ENCODE data around the gene MTHFD1. TPM values are rescaled to one million over a fixed set of nuclear protein-coding genes. Genes with fewer than 3 reads are reported as not detected.

The MTHFD1 gene
- total and polyA plus RNA-seq, 10 donors = 17.6 to 65.9 (median 29.7) TPM

DNA sequence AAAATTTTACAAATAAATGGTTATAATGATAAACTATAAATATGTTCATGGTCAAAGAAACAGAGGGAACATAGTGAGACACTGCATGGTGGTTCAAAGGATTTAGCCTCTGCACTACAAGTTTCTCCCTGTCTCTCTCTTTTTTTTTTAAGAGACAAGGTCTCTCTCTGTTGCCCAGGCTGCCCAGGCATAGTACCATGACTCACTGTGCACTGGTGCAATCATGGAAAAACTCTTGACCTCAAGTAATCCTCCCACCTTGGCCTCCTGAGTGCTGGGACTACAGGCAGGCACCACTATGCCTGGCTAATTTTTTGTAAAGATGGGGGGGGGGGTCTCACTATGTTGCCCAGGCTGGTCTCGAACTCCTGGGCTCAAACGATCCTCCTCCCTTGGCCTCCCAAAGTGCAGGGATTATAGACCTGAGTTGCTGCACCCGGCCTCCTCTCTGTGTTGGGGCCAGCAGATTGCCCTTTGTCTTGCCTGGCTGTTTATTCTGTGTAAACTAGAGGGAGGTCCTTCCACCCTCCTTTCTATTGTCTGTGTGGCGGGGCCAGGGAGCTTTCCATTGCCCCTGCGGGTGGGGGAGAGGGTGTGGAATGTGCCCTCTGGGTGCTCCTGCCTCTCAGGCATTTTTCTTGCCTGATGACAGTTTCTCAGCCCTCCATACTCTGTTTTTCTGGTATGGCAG, 22.1 kb downstream of the MTHFD1 start:
- H3K27me3 ChIP-seq (replicated peaks in 1 of 7) = no peaks in the 10 kb centered on the region
- no peak overlapping the region for H3K27ac ChIP-seq
- no peaks in the 10 kb centered on the region for H3K9me3 ChIP-seq
- TF ChIP-seq POLR2A (IDR thresholded peaks at IDR 0.05) = no peak
- H3K36me3 ChIP-seq = peaks cover 0 to 53% (median 15%) of the 10 kb centered on the region in 6 donors
- no peak for DNase-seq
- H3K4me3 ChIP-seq = no peak overlapping the region
- 85 to 97% (median 89%) methylated on average over 4 to 5 of the region's 5 CpGs for WGBS, 5 donors
- intact Hi-C loops (cut with DNase I; ENCODE audit: low total_unique reads) = no loop called here
- H3K4me1 ChIP-seq = peaks cover 0 to 5% (median 0%) of the 10 kb centered on the region in 6 donors

DNA sequence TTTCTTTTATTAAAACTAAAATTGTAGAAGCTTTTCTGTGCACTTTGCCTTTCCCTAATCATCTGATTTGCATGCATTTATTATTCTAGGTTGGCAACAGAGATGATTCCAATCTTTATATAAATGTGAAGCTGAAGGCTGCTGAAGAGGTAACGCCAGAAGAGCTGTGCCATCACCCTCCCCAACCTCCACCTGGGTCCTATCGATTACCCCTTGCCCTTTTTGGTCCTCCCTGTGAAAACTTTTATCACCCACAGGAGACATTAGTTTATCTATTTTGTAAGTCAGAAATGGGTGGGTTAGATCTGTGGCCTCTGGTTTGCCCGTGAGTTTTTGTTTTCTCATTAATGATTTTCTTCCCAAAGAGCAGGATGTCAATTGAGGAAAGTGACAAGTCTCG, 22.8 kb downstream of the MTHFD1 start:
- H3K4me3 ChIP-seq = no peak overlapping the region
- TF ChIP-seq POLR2AphosphoS5 (IDR thresholded peaks at IDR 0.05) (no peak), POLR2A (IDR thresholded peaks at IDR 0.05) (no peak)
- TF ChIP-seq, protein P1, sequence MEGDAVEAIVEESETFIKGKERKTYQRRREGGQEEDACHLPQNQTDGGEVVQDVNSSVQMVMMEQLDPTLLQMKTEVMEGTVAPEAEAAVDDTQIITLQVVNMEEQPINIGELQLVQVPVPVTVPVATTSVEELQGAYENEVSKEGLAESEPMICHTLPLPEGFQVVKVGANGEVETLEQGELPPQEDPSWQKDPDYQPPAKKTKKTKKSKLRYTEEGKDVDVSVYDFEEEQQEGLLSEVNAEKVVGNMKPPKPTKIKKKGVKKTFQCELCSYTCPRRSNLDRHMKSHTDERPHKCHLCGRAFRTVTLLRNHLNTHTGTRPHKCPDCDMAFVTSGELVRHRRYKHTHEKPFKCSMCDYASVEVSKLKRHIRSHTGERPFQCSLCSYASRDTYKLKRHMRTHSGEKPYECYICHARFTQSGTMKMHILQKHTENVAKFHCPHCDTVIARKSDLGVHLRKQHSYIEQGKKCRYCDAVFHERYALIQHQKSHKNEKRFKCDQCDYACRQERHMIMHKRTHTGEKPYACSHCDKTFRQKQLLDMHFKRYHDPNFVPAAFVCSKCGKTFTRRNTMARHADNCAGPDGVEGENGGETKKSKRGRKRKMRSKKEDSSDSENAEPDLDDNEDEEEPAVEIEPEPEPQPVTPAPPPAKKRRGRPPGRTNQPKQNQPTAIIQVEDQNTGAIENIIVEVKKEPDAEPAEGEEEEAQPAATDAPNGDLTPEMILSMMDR (IDR thresholded peaks at IDR 0.05 in 8 of 11, conservative IDR thresholded peaks at IDR 0.05 in 3 of 11) = no peak
- no peaks in the 10 kb centered on the region for H3K27me3 ChIP-seq (replicated peaks in 1 of 7)
- no peaks in the 10 kb centered on the region for H3K9me3 ChIP-seq
- no peak overlapping the region for H3K27ac ChIP-seq
- peaks cover 0 to 5% (median 0%) of the 10 kb centered on the region in 6 donors for H3K4me1 ChIP-seq
- no peak for DNase-seq
- intact Hi-C loops (cut with DNase I; ENCODE audit: low total_unique reads) = no loop called here
- peaks cover 0 to 53% (median 22%) of the 10 kb centered on the region in 6 donors for H3K36me3 ChIP-seq
- WGBS, 5 donors = 91 to 98% (median 96%) methylated on average over 4 of the region's 4 CpGs

DNA sequence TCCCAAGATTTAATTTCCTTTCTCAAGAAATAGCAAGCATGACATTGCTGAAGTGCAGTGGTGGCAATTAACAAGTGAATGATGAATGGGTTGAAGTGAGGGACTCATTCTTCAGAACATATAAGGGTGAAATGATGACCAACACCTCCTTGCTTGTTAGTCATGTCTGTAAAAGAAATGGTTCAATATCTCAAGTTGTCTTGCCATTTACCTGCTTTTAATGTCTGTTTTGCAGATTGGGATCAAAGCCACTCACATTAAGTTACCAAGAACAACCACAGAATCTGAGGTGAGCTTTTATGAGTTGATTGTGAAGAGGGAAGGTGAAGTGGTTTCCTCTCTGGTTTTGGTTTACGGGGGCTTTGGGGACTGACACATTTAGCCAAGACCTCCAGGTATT, 24.1 kb downstream of the MTHFD1 start:
- 67 to 91% (median 81%) methylated on average over 1 of the region's 1 CpG for WGBS, 5 donors
- Histone ChIP-seq H3K27ac (no peak overlapping the region), H3K9me3 (no peaks in the 10 kb centered on the region), H3K36me3 (peaks cover 0 to 64% (median 24%) of the 10 kb centered on the region in 6 donors), H3K4me3 (no peak overlapping the region), H3K27me3 (replicated peaks in 1 of 7) (no peaks in the 10 kb centered on the region), H3K4me1 (peaks cover 0 to 5% (median 0%) of the 10 kb centered on the region in 6 donors)
- no peak for DNase-seq
- intact Hi-C loops (cut with DNase I; ENCODE audit: low total_unique reads) = no loop called here
- TF ChIP-seq, protein P1 (IDR thresholded peaks at IDR 0.05 in 8 of 11, conservative IDR thresholded peaks at IDR 0.05 in 3 of 11) = no peak

DNA sequence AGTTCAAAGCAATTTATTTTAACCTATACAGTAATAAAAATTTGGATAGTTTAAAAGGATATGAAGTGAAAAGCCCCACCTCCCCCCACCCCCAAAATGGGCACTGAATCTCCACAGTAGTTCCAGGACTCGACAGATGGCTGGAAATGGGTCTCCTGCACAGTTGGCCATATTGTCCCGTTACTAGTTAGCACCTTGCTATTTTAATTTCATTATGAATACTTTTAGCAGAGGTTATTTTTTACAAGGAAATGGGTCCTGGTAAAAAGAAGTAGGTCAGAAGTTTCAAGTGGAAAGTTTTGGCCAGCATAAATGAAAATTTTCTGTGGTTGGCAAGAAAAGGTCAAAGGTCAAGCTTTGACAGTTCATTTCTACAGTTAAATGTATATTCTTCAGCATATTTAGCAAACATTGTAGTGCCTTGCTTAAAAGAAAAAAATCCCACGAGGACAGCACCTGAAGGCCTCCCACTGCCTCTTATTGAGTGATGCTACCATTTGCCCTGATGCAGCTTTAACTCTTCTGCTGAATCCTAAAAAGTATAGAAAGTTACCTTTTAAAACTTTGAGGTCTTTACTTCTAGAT, 28.3 kb downstream of the MTHFD1 start:
- Histone ChIP-seq H3K9me3 (no peaks in the 10 kb centered on the region), H3K36me3 (peaks cover 0 to 98% (median 60%) of the 10 kb centered on the region in 6 donors), H3K4me1 (no peaks in the 10 kb centered on the region), H3K4me3 (no peak overlapping the region), H3K27me3 (replicated peaks in 1 of 7) (no peaks in the 10 kb centered on the region), H3K27ac (no peak overlapping the region)
- 68 to 83% (median 74%) methylated on average over 3 of the region's 3 CpGs for WGBS, 5 donors
- intact Hi-C loops (cut with DNase I; ENCODE audit: low total_unique reads) = no loop called here
- DNase-seq = no peak
- TF ChIP-seq POLR2A (IDR thresholded peaks at IDR 0.05) (no peak), POLR2AphosphoS5 (IDR thresholded peaks at IDR 0.05) (no peak)
- TF ChIP-seq, protein P1 (IDR thresholded peaks at IDR 0.05 in 8 of 11, conservative IDR thresholded peaks at IDR 0.05 in 3 of 11) = no peak

All from spleen (tissue), 11 donors.